Measurements from ENCODE around the gene RDH8.

The RDH8 gene

DNA sequence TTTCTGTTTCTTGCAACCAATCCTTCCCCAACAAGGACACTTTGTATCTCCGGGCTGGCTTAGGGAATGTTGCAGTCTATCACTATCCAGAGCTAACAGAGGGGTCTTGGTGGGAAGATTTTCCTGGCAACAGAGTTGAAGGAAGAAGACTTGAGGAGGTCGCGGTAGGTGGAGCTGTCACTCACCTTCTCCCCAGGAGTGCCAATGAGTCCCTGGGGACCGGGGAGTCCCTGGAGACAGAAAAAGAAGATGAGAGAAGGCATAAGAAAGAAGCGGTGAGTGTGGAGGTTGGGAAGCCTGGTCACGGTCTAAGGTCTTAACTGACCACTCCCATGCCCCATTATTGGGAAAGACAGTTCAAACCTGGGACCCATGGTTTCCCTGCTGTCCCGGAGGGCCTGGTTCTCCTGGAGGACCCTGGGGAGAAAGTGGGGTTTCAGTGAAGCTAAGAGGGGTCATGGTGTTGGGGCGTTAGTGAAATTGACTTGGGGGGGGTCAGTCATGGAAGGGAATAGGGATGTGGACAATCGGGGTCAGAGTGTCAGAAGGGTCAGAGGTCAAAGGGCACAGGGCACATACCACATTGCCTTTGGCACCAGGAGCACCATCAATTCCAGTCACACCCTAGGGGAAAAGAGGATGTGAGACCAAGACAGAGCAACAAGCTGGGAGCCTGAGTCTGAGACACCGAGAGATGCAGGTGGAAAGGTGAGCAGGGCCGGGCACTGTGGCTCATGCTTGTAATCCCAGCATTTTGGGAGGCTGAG lies 21.7 kb upstream of the RDH8 start:
- no peak overlapping the region for H3K4me3 ChIP-seq (ENCODE audit: control insufficient read depth, low read depth, low read length)
- TF ChIP-seq, protein P1, sequence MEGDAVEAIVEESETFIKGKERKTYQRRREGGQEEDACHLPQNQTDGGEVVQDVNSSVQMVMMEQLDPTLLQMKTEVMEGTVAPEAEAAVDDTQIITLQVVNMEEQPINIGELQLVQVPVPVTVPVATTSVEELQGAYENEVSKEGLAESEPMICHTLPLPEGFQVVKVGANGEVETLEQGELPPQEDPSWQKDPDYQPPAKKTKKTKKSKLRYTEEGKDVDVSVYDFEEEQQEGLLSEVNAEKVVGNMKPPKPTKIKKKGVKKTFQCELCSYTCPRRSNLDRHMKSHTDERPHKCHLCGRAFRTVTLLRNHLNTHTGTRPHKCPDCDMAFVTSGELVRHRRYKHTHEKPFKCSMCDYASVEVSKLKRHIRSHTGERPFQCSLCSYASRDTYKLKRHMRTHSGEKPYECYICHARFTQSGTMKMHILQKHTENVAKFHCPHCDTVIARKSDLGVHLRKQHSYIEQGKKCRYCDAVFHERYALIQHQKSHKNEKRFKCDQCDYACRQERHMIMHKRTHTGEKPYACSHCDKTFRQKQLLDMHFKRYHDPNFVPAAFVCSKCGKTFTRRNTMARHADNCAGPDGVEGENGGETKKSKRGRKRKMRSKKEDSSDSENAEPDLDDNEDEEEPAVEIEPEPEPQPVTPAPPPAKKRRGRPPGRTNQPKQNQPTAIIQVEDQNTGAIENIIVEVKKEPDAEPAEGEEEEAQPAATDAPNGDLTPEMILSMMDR (conservative IDR thresholded peaks at IDR 0.05; ENCODE audit: control insufficient read depth, insufficient read depth, low read depth, low read length) = no peak
- no peak for DNase-seq (ENCODE audit: low read depth)

DNA sequence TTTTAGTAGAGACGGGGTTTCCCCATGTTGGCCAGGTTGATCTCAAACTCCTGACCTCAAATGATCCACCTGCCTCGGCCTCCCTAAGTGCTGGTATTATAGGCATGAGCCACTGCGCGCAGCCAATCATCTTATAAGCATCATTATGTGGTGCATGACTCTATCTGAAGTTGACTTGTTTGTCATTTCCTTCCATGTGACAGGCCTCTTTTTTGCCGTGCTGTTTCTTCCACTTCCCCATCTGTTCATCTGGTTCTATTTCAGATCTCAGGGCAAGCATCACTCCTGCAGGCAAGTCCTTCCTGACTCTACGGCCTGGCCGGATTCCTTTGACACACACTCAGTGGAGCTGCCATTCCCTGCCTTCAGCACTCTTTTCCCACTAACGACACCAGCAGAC lies 18.2 kb upstream of the RDH8 start:
- no peak for DNase-seq (ENCODE audit: low read depth)
- TF ChIP-seq, protein P1 (conservative IDR thresholded peaks at IDR 0.05; ENCODE audit: control insufficient read depth, insufficient read depth, low read depth, low read length) = no peak
- H3K4me3 ChIP-seq (ENCODE audit: control insufficient read depth, low read depth, low read length) = no peak overlapping the region

DNA sequence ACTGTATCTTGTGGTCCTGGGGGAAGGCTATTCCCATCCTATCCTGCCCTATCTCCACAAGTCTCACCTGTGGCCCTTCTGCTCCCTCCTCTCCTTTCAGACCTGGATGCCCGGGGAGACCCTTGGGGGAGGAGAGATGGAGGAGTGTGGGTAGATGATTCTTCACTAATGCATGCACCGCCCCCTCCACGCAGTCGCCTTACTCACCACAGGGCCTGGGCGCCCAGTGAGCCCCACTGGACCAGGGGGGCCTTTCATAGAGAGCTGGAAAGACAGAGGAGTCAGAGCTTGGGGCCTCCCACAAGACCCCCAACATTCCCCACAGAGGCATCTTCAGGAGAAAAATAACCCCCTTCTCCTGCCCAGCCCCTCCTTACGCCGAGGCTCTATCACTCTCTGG lies 17.3 kb upstream of the RDH8 start:
- DNase-seq (ENCODE audit: low read depth) = no peak
- H3K4me3 ChIP-seq (ENCODE audit: control insufficient read depth, low read depth, low read length) = no peak overlapping the region
- TF ChIP-seq, protein P1 (conservative IDR thresholded peaks at IDR 0.05; ENCODE audit: control insufficient read depth, insufficient read depth, low read depth, low read length) = no peak

DNA sequence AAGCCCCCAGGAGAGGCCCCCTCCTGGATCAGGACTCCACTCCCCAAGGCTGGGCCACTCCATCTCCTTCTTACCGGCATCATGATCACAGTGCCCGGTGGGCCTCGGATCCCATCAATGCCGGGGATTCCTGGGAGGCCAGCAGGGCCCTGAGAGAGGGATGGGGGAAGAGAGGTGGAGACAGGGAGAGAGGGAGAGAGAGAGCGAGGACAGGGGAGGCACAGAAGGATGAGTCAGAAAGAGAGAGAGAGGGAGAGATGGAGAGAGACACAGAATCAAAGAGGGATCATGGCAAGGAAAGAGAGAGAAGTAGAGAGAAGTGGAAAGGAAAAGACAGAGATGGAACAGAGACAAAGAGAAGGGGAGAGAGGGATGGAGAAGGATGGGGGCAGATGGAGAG lies 16.7 kb upstream of the RDH8 start:
- H3K4me3 ChIP-seq (ENCODE audit: control insufficient read depth, low read depth, low read length) = no peak overlapping the region
- no peak for DNase-seq (ENCODE audit: low read depth)
- TF ChIP-seq, protein P1 (conservative IDR thresholded peaks at IDR 0.05; ENCODE audit: control insufficient read depth, insufficient read depth, low read depth, low read length) = no peak

DNA sequence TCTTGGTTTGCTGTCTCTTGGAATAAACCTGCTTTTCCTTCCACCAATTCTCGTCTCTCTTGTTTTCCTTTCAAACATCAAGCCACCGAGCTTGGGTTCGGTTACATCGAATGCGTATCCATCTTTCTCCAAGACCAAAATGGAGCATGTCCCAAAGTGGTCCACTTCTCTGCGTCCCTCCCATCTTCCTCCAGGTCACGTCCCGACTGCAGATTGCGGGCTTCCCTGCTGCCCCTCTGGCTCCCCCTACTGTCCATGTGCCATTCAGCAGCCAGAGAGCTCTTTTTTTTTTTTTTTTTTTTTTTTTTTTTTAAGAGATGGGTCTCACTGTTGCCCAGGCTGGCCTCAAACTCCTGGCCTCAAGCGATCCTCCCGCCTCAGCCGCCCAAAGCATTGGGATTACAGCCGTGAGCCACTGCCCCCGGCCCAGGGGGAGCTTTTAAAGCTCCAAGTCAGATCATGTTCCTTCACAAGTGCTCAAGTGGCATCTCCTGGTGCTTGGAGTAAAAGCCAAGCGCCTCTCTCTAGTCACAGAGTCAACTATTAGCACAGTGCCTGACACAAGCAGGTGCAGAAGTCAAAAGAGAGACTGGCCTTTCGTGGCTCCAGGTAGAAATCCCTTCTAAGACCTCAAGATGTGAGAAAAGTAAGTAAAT lies 13.0 kb upstream of the RDH8 start:
- peak; percentile 66 for DNase-seq (ENCODE audit: low read depth)
- TF ChIP-seq, protein P1 (conservative IDR thresholded peaks at IDR 0.05; ENCODE audit: control insufficient read depth, insufficient read depth, low read depth, low read length) = peak; percentile 86
- no peak overlapping the region for H3K4me3 ChIP-seq (ENCODE audit: control insufficient read depth, low read depth, low read length)

DNA sequence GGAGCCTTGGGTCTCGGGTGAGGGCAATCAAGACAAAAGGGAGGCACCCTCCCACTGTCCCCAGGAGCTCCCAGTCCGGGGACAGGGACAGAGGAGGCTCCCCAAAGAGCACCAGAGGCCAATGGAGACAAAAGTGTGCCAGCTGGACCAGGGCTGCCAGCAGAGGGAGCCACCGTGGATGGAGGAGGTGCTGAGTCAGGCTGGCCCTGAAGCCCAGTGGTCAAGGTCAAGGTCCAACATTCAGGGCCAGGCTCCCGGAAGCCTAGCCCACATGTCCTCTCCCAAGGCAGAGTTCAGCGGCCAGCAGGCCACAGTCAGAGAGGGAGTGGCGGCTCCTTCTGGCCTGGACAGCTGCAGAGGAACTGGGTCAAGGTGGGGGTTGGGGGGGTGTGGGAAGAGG lies 11.4 kb upstream of the RDH8 start:
- DNase-seq (ENCODE audit: low read depth) = peak; percentile 59

More for the DNA sequence above, 11.4 kb upstream of the RDH8 start:
- TF ChIP-seq, protein P1 (conservative IDR thresholded peaks at IDR 0.05; ENCODE audit: control insufficient read depth, insufficient read depth, low read depth, low read length) = peak; percentile 62
- no peak overlapping the region for H3K4me3 ChIP-seq (ENCODE audit: control insufficient read depth, low read depth, low read length)

Measured in fibroblast of mammary gland (primary cell).